Measurements from ENCODE around the gene FBXO47. TPM values are rescaled to one million over a fixed set of nuclear protein-coding genes. Genes with fewer than 3 reads are reported as not detected.

The FBXO47 gene
- total RNA-seq, 1 experiment from 2014 or later: not detected

DNA sequence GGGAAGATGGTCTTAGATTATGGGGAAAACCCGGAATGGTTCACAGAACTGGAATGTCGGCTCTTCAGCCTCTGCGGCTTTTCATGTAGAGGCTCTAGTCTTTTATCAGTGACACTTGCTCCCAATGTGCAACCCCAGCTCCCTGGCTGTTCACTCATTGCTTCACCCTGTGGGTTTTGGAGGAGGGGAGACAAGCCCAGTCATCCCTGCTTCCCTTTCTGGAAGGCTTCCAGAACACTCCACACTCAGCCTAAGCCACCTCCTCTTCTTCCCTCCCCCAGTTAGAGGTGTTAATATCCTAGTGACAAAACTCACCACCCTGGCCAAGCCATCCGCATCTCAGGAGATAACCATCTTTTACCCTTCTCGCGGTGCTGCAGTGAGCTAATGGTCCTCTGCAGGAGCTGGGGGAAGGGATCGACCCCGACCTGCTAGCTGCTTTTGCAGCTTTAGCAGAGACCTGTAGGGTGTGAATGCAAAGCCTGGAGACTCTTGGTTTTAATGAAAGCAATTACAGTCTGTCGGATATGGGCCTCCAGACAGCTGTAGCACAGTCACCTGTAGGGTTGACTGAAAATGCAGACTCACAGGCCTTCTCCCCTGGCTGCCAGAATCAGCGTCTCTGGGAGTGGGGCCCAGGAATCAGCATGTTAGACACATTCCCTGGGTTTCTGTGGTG lies 66.1 kb downstream of the FBXO47 start:
- POLR2A ChIA-PET (ENCODE audit: low non-redundant PET): no interaction called here
- H3K36me3 ChIP-seq (ENCODE audit: insufficient read depth, low read length, poor library complexity, severe bottlenecking): no peaks in the 10 kb centered on the region
- no peak overlapping the region for H3K27ac ChIP-seq (ENCODE audit: low read depth, low read length, poor library complexity, severe bottlenecking)
- peak; percentile 13 for DNase-seq (ENCODE audit: low spot score)
- intact Hi-C loops (cut with micrococcal nuclease; ENCODE audit: unreplicated experiment): no loop called here
- TF ChIP-seq, protein P1, sequence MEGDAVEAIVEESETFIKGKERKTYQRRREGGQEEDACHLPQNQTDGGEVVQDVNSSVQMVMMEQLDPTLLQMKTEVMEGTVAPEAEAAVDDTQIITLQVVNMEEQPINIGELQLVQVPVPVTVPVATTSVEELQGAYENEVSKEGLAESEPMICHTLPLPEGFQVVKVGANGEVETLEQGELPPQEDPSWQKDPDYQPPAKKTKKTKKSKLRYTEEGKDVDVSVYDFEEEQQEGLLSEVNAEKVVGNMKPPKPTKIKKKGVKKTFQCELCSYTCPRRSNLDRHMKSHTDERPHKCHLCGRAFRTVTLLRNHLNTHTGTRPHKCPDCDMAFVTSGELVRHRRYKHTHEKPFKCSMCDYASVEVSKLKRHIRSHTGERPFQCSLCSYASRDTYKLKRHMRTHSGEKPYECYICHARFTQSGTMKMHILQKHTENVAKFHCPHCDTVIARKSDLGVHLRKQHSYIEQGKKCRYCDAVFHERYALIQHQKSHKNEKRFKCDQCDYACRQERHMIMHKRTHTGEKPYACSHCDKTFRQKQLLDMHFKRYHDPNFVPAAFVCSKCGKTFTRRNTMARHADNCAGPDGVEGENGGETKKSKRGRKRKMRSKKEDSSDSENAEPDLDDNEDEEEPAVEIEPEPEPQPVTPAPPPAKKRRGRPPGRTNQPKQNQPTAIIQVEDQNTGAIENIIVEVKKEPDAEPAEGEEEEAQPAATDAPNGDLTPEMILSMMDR (conservative IDR thresholded peaks at IDR 0.05; ENCODE audit: low read depth, low read length): no peak
- TF ChIP-seq EZH2 (IDR thresholded peaks at IDR 0.05; ENCODE audit: borderline replicate concordance, low read depth, low read length, poor library complexity, severe bottlenecking): no peak
- H3K4me3 ChIP-seq (ENCODE audit: low read depth, low read length, poor library complexity, severe bottlenecking): no peak overlapping the region
- H3K4me1 ChIP-seq (ENCODE audit: insufficient read depth, low read length, poor library complexity, severe bottlenecking): no peaks in the 10 kb centered on the region
- CTCF ChIA-PET: no interaction called here
- BruUV-seq (replicated peaks): no TSS peak
- H3K9me3 ChIP-seq (ENCODE audit: low read depth, low read length, poor library complexity, severe bottlenecking): no peaks in the 10 kb centered on the region
- no peaks in the 10 kb centered on the region for H3K27me3 ChIP-seq (replicated peaks; ENCODE audit: insufficient read depth, low read depth, low read length, poor library complexity)

DNA sequence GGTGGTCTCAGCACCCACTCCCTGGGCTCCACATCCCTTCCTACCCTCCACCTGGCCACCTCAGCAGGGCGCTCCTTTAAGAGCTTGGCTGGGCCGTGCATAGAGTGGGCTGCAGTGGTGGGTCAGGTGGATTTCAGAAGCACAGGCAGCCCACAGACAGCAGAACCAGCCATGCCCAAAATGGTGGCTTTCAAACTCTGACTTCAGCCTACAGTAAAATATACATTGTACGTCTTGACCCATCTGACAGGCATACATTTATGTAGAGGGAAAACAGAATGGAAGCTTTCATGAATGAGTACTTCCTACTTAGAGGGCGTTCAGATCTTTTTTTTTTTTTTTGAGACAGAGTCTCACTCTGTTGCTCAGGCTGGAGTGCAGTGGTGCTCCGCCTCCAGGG lies 67.8 kb downstream of the FBXO47 start:
- Histone ChIP-seq H3K9me3 (ENCODE audit: low read depth, low read length, poor library complexity, severe bottlenecking) (no peaks in the 10 kb centered on the region), H3K4me3 (ENCODE audit: low read depth, low read length, poor library complexity, severe bottlenecking) (no peak overlapping the region), H3K4me1 (ENCODE audit: insufficient read depth, low read length, poor library complexity, severe bottlenecking) (no peaks in the 10 kb centered on the region), H3K36me3 (ENCODE audit: insufficient read depth, low read length, poor library complexity, severe bottlenecking) (no peaks in the 10 kb centered on the region), H3K27ac (ENCODE audit: low read depth, low read length, poor library complexity, severe bottlenecking) (no peak overlapping the region), H3K27me3 (replicated peaks; ENCODE audit: insufficient read depth, low read depth, low read length, poor library complexity) (no peaks in the 10 kb centered on the region)
- intact Hi-C loops (cut with micrococcal nuclease; ENCODE audit: unreplicated experiment): no loop called here
- BruUV-seq (replicated peaks): no TSS peak
- no peak for TF ChIP-seq EZH2 (IDR thresholded peaks at IDR 0.05; ENCODE audit: borderline replicate concordance, low read depth, low read length, poor library complexity, severe bottlenecking)
- TF ChIP-seq, protein P1 (conservative IDR thresholded peaks at IDR 0.05; ENCODE audit: low read depth, low read length): no peak
- ChIA-PET CTCF (no interaction called here), POLR2A (ENCODE audit: low non-redundant PET) (no interaction called here)
- no peak for DNase-seq (ENCODE audit: low spot score)

DNA sequence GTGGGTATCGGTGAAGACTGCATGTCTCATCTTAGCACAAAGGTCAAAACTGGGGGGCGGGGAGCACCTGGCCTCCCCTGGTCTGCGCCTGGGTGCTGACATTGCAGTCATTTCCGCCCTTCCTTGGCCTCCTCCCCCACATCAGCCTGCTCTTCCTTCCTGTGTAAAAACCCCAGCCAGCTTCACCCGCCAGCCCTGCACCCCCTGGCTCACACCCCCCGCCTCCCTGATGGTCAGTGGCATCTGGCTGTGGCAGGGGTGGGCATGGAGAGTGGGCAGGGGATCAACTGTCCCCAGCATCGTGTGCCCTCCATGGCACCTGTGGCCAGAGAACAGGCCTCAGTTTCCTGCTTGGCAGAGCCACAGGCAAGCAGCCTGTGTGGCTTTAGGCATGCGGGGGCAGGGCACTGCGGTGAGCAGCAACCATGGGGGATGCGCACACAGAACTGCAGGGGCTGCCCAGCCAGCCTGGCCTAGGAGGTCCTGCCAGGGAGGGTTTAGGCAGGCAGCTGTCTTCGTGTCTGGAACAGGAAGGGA lies 68.3 kb downstream of the FBXO47 start:
- BruUV-seq (replicated peaks): no TSS peak
- TF ChIP-seq, protein P1 (conservative IDR thresholded peaks at IDR 0.05; ENCODE audit: low read depth, low read length): no peak
- TF ChIP-seq EZH2 (IDR thresholded peaks at IDR 0.05; ENCODE audit: borderline replicate concordance, low read depth, low read length, poor library complexity, severe bottlenecking): no peak
- H3K4me3 ChIP-seq (ENCODE audit: low read depth, low read length, poor library complexity, severe bottlenecking): no peak overlapping the region
- H3K9me3 ChIP-seq (ENCODE audit: low read depth, low read length, poor library complexity, severe bottlenecking): no peaks in the 10 kb centered on the region
- no peaks in the 10 kb centered on the region for H3K27me3 ChIP-seq (replicated peaks; ENCODE audit: insufficient read depth, low read depth, low read length, poor library complexity)
- ChIA-PET CTCF (no interaction called here), POLR2A (ENCODE audit: low non-redundant PET) (no interaction called here)
- no peak for DNase-seq (ENCODE audit: low spot score)
- H3K27ac ChIP-seq (ENCODE audit: low read depth, low read length, poor library complexity, severe bottlenecking): no peak overlapping the region
- H3K4me1 ChIP-seq (ENCODE audit: insufficient read depth, low read length, poor library complexity, severe bottlenecking): no peaks in the 10 kb centered on the region
- intact Hi-C loops (cut with micrococcal nuclease; ENCODE audit: unreplicated experiment): no loop called here
- no peaks in the 10 kb centered on the region for H3K36me3 ChIP-seq (ENCODE audit: insufficient read depth, low read length, poor library complexity, severe bottlenecking)

All from A673 (cell line).